ENCODE data around the gene MICU1. TPM values are rescaled to one million over a fixed set of nuclear protein-coding genes. Genes with fewer than 3 reads are reported as not detected.
A peak's percentile ranks its signal among the peaks of the same experiment; 100 is the strongest.

Gene MICU1
- total and polyA plus RNA-seq, 12 donors = 34.2 to 54.1 (median 44.3) TPM

DNA sequence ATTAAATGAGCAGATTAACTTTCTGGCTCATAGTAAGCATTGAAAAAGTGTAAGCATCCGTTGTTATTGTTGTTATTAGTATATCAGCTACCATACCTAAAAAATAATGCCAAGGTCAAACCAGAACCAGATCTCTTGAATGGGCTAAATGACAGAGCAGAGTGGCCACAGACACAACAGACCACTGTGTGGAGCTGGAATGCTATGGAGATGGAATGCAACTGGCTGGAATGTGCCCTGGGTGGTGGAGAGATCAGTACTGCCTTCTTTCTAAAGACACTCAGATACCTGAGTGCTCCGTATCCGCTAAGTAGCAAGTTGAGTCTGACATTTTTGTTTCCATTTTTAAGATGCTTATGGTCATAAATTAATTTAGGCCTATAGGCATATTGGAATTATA lies 250.7 kb downstream of the MICU1 start:
- DNase-seq = no peak
- intact Hi-C loops (cut with DNase I) = loop anchor here in 1 of 10 donors (5.0 kb wide), 1 partner anchor 192 kb away; no protein-coding TSS in a partner anchor
- H3K27ac ChIP-seq = no peak overlapping the region
- peaks cover 0 to 43% (median 0%) of the 10 kb centered on the region in 9 donors for H3K36me3 ChIP-seq
- no peaks in the 10 kb centered on the region for H3K4me1 ChIP-seq
- H3K9me3 ChIP-seq = no peaks in the 10 kb centered on the region
- WGBS, 2 donors = 69 to 91% methylated on average over 3 of the region's 3 CpGs
- H3K4me3 ChIP-seq = no peak overlapping the region
- ATAC-seq = no peak
- TF ChIP-seq CTCF (IDR thresholded peaks at IDR 0.05) = no peak
- no peaks in the 10 kb centered on the region for H3K27me3 ChIP-seq

DNA sequence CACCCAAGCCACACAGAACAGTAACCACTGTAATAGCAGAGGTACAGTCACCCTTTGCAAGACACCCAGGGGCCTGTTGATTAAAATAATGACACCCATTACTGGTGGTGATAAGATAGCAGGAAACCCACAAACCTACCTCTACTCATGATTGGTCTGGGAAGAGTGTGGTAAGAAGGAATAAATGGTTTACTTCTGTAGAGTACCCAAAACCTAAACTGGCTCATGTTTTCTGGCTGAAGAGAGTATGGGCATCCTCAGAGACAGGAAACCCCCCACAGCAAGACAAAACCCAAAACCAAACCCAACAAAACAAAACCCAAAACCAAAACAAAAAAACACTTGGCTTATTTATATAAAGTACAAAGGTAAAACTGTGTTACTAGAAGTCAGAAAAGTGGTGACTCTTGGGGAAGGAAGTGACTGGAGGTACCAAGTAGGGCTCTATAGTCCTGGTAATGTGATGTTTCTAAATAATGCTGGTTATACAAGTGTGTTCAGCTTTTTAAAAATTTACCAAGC lies 255.6 kb downstream of the MICU1 start:
- no peaks in the 10 kb centered on the region for H3K27me3 ChIP-seq
- H3K4me3 ChIP-seq = no peak overlapping the region
- H3K4me1 ChIP-seq = no peaks in the 10 kb centered on the region
- peaks cover 0 to 67% (median 0%) of the 10 kb centered on the region in 9 donors for H3K36me3 ChIP-seq
- ATAC-seq = peak in 2 of 8 donors; percentile 9 to 20
- no peaks in the 10 kb centered on the region for H3K9me3 ChIP-seq
- intact Hi-C loops (cut with DNase I) = no loop called here
- no peak for TF ChIP-seq CTCF (IDR thresholded peaks at IDR 0.05)
- no peak for DNase-seq
- no peak overlapping the region for H3K27ac ChIP-seq

GRCh38 chr10:72367301-72367960 lies 258.4 kb downstream of the MICU1 start:
- intact Hi-C loops (cut with DNase I) = loop anchor here in 9 of 10 donors (5.0 to 10.0 kb wide), 10 partner anchors 197 to 797 kb away; partner anchors contain the start of genes MCU (in 3 of the 9), ECD (in 1 of the 9) and FAM149B1 (in 1 of the 9)
- Histone ChIP-seq H3K27me3 (no peaks in the 10 kb centered on the region), H3K27ac (no peak overlapping the region), H3K9me3 (no peaks in the 10 kb centered on the region), H3K36me3 (peaks cover 0 to 46% (median 0%) of the 10 kb centered on the region in 9 donors), H3K4me1 (peaks cover 0 to 14% (median 8%) of the 10 kb centered on the region in 9 donors), H3K4me3 (no peak overlapping the region)
- no peak for TF ChIP-seq CTCF (IDR thresholded peaks at IDR 0.05)
- DNase-seq = no peak
- WGBS, 2 donors = 79 to 82% methylated on average over 4 of the region's 4 CpGs
- no peak for ATAC-seq

DNA sequence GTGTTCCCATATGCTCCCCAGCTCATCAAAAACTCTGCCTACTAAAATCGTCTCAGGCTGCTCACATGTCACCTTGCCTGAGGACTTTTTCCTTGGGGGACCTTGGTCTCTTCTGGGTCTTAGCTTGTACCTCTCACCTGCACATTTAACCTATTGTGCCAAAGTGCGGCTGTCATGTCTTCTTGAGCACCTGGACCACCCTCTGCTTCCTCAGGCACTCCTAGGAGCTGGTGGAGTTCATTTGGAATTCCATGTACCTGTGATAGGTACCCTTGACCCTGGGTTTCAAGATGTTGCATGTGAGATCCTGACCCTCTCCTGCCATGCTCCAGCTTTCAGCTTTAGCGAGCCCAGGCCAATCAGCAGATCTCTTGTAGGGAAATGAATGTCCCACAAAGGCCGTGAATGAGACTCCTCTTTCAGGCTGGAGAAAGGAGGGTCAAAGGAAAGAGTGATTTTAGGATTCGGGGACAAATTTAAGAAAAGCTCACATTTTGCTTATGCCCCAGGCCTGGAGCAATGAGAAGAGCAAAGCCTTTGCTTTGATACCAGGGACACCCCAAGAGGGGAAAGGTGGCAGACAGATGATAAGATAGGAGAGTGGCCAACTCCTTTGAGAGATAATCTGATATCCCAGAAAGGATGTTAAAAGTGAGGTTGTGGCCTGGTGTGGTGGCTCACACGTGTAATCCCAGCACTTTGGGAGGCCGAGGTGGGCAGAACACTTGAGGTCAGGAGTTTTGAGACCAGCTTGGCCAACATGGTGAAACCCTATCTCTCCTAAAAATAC lies 260.6 kb downstream of the MICU1 start:
- Histone ChIP-seq H3K4me3 (no peak overlapping the region), H3K27ac (peak overlapping the region in 3 of 10 donors; percentile 13 to 61 (median 21)), H3K36me3 (peaks cover 0 to 39% (median 0%) of the 10 kb centered on the region in 9 donors), H3K4me1 (peaks cover 0 to 14% (median 8%) of the 10 kb centered on the region in 9 donors), H3K27me3 (no peaks in the 10 kb centered on the region), H3K9me3 (no peaks in the 10 kb centered on the region)
- TF ChIP-seq CTCF (IDR thresholded peaks at IDR 0.05) = no peak
- DNase-seq (no peak), ATAC-seq (no peak)
- intact Hi-C loops (cut with DNase I) = loop anchor here (2.0 to 10.0 kb wide), 11 partner anchors 200 to 800 kb away; partner anchors contain the start of genes MCU (in 3 of the 10), ECD (in 1 of the 10) and FAM149B1 (in 1 of the 10)
- 84 to 85% methylated on average over 7 of the region's 7 CpGs for WGBS, 2 donors

Data from heart right ventricle (tissue), 16 donors.